GM19099 (cell line): Measurements from ENCODE around the gene ADAMTS17.

ENCODE experiments used
- POLR2A ChIP-seq: IDR thresholded peaks from 3 replicates; pipeline ENCODE4 v1.6.1; 2011; ENCODE audit warnings: low read depth; ENCODE audit not compliant: insufficient read length; ENCODE audit errors: extremely low read depth

ADAMTS17 gene

GRCh38 chr15:100059521-100059920, 282.3 kb downstream of the ADAMTS17 start:
- no peak for TF ChIP-seq POLR2A

DNA sequence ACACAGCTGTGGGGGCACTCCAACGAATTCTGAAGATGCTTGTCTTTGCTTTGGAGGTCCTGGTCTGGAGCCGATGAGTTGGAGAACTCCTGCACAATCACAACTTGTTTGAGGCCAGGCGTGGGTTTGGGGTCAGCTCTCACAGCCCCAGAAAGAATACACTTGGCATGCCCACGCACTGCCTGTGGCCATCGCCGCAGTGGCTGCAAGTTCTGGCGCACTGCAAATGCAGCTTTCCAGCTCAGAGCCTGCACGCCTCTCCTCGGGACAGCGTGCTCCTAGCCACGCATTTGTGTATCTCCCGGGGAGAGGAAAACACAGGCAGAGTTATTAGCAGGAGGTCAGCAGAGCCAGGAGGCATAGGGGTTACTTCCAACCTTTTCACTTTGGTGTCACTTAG, 282.7 kb downstream of the ADAMTS17 start:
- TF ChIP-seq POLR2A: no peak

DNA sequence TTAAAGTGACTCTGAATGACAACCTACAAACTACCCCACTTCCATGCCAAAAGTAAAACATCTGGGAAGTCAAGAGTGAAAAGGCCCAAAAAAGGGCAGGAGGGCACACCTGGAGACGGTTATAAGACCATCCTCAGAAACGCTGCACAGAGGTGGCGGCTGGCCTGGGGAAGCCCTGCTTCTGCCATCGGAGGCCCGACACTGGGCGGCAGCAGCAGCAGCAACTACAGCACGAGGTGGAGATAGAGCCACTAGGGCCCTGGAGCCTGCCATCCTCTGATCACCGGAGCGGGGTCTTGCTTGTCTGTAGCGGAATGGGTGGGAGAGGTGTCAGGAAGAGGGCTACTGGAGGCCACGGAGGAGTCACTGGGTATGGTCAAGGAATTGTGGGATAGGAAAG, 283.3 kb downstream of the ADAMTS17 start:
- TF ChIP-seq POLR2A: no peak

DNA sequence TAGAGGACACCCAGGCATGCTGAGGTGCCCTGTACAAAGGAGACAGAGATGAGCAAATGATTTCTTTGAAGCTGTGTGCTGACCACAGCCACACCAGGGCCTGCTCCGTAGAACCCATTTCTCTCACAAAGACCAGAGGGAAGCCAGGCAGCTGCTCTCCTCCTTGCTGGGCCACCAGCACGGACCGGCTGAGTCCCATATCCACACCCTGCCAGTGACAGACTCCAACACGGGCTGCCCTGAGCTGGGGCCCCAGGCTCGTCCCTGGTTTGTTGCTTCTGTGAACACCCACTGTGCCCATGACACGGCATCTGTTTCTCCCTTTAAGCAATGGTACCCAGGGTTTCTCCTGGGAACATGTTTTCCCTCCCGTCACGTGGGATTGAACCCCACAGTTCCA, 284.5 kb downstream of the ADAMTS17 start:
- TF ChIP-seq POLR2A: no peak

DNA sequence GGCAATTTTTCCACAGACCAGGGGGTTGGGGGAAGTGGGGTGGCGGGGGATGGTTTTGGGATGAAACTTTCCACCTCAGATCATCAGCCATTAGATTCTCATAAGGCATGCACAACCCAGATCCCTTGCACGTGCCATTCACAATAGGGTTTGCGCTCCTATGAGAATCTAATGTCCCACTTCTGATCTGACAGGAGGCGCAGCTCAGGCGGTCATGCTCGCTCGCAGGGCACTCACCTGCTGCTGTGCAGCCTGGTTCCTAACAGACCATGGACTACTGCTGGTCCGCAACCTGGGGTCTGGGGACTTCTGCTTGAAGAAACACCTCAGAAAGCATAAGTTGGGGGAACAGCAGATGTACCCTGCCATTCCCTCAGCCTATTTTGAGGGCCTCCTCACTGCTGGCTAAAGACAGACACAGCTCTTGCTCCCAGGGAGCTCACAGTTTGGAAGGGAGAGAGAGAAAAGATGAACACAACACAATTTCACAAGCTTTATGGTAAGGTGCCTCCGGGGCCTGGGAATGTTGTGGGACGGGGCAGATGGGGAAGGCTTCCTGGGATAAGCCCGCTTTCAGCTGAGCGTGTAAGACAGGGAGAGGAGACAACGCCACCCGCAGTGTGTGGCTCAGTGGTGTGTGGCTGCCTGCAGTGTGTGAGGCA, 285.2 kb downstream of the ADAMTS17 start:
- no peak for TF ChIP-seq POLR2A

GRCh38 chr15:100055821-100056220, 286.0 kb downstream of the ADAMTS17 start:
- TF ChIP-seq POLR2A: no peak

GRCh38 chr15:100054539-100054938, 287.2 kb downstream of the ADAMTS17 start:
- no peak for TF ChIP-seq POLR2A

GRCh38 chr15:100053474-100054121, 288.2 kb downstream of the ADAMTS17 start:
- no peak for TF ChIP-seq POLR2A

DNA sequence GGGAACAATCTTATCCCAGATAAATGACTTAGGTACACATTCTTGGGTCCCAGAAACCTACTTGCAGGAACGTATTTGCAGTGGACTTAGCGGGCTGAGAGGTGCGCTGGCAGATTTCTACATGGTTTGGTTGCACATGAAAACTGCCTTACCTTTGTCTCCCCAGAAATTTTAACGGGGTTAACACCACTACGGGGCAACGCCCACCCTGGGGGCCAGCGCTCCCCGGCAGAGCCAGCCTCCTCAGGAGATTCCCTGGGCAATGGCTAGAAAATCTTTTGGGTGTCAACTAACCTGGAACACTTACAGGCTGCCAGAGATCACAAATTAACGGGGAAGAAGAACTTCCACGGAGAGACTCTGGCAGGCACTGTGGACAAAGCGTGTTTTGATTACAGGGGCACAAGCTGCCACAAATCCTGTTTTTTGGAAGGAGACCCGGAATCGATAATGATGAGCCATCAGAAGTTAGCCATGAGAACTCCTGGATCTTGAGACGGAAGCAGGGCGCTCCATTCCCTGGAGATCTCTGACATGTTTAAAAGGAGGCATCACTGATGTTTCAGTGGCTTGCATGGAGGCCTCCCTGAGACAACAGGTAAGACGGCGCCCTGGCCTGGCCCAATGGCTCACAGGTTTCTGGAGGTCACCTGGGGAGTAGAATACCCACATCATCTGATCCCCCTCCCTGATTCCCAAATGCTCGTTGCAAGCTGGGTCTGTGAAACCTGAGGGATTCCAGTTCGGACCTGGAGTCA, 288.9 kb downstream of the ADAMTS17 start:
- no peak for TF ChIP-seq POLR2A

- TF ChIP-seq POLR2A: no peak
These were observed 290.6 kb downstream of the ADAMTS17 start for GRCh38 chr15:100050877-100051786.

- no peak for TF ChIP-seq POLR2A
These were observed 291.6 kb downstream of the ADAMTS17 start for GRCh38 chr15:100049936-100050876.

DNA sequence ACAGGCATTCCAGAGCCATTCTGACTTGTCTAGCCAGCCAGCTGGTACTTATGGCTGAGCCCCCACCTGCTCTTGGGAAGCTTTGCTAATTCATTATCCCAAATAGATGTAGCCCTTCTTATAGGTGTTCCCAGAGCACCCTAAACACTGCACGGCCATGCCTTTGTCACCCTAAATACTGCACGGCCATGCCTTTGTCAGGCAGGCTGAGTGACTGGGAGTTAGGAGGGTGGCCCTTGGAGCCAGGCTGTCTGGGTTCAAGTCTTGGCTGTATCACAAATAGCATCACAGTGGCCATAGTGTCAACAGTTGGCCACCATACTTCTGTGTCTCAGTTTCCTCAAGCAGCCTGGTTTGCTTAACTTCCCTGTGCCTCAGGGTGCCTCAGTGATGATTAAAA, 292.3 kb downstream of the ADAMTS17 start:
- no peak for TF ChIP-seq POLR2A

DNA sequence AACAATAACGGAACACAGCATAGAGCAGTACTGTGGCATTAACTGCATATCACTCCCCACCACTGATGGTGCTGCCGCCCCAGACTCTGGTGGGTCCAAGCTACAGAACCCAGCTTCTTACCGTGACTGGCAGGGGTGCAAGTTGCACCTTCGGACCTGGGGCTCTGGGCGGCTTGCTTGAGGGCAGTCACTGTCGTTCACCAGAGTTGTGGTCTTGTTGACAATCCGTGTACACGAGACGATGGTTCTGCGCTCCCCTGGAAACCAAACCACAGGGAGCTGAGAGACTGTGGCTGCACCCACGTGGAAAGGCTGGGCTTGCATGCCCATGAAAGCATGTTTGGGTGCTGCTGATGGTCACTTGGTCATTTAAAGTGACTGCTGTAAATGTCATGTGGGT, 293.0 kb downstream of the ADAMTS17 start:
- TF ChIP-seq POLR2A: no peak

GRCh38 chr15:100043692-100044091, 298.1 kb downstream of the ADAMTS17 start:
- no peak for TF ChIP-seq POLR2A
